ENCODE data around the gene MED6.

DNA sequence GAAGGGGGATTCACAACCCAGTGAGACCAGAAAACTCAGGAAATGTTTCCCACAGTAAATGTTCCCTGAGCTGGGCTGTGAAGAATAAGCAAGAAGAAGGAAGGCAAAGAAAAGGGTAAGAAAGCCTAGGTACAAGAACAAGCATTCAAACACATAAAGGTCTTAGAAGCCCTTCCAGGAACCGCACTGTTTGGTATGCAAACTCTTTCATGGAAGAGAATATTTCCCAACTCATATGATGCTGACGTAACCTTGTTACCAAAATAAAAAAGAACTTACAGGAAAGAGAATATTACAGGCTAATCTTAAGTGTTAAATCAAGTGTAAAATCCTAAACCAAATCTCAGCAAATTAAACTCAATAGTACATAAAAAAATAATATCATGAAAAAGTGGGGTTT, 23.6 kb downstream of the MED6 start:
- TF ChIP-seq, protein P1, sequence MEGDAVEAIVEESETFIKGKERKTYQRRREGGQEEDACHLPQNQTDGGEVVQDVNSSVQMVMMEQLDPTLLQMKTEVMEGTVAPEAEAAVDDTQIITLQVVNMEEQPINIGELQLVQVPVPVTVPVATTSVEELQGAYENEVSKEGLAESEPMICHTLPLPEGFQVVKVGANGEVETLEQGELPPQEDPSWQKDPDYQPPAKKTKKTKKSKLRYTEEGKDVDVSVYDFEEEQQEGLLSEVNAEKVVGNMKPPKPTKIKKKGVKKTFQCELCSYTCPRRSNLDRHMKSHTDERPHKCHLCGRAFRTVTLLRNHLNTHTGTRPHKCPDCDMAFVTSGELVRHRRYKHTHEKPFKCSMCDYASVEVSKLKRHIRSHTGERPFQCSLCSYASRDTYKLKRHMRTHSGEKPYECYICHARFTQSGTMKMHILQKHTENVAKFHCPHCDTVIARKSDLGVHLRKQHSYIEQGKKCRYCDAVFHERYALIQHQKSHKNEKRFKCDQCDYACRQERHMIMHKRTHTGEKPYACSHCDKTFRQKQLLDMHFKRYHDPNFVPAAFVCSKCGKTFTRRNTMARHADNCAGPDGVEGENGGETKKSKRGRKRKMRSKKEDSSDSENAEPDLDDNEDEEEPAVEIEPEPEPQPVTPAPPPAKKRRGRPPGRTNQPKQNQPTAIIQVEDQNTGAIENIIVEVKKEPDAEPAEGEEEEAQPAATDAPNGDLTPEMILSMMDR (conservative IDR thresholded peaks at IDR 0.05 in 1 of 2, IDR thresholded peaks at IDR 0.05 in 1 of 2; ENCODE audit: low read depth in 1 of 2, low read length in 2 of 2), result no peak
- no peak for TF ChIP-seq EZH2 (IDR thresholded peaks at IDR 0.05; ENCODE audit: low read length, missing control alignments)
